GM21786 (cell line): ENCODE data around the gene MICA.
"Not testable (repeated sequence)": the region's sequence is repeated elsewhere in the genome, so short reads cannot be mapped to it uniquely, and the experiment has no call there.

Source experiments
- ATAC-seq: cut with Tn5 transposase; IDR thresholded peaks from one replicate; pipeline ENCODE4 v1.9.1; 2021; ENCODE audit not compliant: unreplicated experiment

Gene MICA

DNA sequence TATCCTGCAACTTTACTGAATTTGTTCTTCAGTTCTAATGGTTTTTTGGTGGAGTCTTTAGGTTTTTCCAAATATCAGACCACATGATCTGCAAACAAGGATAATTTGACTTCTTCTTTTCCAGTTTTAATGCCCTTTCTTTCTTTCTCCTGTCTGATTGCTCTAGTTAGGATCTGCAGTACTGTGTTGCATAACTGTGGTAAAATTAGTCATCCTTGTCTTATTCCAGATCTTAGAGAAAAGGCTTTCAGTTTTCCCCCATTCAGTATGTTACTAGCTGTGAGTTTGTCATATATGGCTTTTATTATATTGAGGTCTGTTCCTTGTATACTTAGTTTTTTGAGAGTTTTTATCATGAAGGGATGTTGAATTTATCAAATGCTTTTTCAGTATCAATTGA, 4.3 kb downstream of the MICA start:
- ATAC-seq = no peak

- no peak for ATAC-seq
These were observed 9.1 kb downstream of the MICA start for GRCh38 chr6:31412506-31412905.

DNA sequence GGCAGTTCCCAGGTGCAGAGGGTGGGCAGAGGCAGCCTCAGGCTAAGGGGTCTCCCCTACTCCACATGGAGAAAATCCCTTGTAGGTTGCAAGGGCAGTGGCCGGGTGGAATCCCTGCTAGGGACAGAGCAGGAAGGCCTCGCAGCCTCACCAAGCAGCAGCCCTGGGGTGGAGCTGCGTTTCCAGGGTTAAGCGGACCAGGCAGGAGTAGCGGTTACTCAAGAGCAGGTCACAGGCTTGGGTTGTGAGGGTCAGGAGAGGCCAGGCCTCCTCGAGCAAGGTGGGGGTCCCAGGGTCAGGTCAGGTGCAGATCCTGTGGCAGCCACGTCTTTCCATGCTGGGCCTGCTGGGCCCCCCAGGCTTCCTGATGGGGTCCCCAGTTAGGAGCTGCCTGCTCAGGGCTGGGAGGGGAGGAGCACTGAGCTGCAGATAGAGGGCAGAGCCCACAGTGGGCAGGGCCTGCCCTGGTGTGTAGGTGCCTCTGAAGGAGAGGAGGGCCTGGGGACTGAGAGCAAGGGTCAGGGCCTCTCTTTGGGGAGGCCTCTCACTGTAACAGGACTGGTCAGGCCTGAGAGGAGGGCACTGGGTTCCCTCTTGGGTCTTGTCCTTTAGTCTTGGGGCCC, 10.9 kb downstream of the MICA start:
- ATAC-seq = not testable (repeated sequence)

- ATAC-seq = no peak
These were observed 11.4 kb downstream of the MICA start for GRCh38 chr6:31414771-31415265.

- ATAC-seq = no peak
These were observed 13.1 kb downstream of the MICA start for GRCh38 chr6:31416394-31417014.

GRCh38 chr6:31418251-31418650, 14.9 kb downstream of the MICA start:
- no peak for ATAC-seq

DNA sequence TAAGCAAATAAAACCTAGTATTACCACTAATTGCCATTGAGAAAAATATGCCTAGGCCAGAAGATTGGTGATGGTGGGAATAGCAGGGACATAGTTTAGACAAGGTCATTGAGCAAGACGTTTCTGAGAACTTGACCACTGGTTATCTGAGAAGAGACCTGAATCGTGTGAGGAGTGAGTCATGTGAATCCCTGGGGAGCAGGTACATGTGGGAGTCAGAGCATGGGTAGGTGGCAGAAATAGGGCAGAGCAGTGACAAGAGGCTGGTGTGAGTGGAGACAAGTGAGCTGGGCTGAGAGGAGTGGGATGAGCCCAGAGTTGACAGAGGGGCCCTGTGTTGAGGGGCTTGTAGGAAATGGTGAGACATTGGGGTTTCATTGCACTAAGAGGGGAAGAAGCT, 16.4 kb downstream of the MICA start:
- ATAC-seq = no peak

- no peak for ATAC-seq
These were observed 17.2 kb downstream of the MICA start for GRCh38 chr6:31420546-31420945.

GRCh38 chr6:31422587-31422986, 19.2 kb downstream of the MICA start:
- no peak for ATAC-seq

DNA sequence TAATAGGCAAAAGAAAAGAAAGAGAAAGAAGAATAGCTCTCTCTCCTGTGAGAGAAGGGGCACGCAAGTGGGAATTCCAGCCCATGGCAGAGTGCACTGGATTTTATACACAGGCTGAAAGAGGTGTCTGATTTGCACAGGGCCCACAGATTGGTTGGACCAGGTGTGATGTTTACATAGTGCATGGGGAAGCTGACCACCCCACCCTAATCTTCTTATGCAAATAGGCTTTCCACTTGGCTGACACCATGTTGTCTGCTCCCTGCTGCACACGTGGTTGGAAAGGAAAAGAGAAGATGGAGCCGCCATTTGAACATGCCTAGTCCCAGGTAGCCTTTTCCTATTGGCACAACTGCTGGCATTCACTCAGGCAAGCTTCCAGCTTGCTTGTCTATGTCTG, 20.2 kb downstream of the MICA start:
- ATAC-seq = no peak

GRCh38 chr6:31426395-31427354, 23.3 kb downstream of the MICA start:
- ATAC-seq = no peak

DNA sequence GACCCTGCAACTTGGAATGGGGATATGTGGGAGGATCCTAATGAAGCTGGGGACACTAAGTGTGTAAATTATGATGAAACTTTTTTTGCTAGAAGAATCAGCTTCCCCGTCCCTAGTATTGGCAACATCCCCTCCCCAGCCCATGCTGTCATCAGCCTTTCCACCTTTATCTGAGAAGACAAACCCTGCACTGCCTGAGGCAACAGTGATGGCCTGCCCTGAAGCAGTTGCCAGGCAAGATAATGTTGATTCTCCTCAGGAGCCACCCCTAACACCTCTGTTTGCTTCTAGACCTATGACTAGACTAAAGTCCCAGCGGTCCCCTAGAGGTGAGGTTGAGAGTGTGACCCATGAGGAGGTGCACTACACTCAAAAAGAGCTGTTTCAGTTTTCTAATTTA, 27.1 kb downstream of the MICA start:
- no peak for ATAC-seq

- ATAC-seq = not testable (repeated sequence)
These were observed 31.7 kb downstream of the MICA start for GRCh38 chr6:31435051-31435450.

GRCh38 chr6:31438222-31438621, 34.8 kb downstream of the MICA start:
- no peak for ATAC-seq

DNA sequence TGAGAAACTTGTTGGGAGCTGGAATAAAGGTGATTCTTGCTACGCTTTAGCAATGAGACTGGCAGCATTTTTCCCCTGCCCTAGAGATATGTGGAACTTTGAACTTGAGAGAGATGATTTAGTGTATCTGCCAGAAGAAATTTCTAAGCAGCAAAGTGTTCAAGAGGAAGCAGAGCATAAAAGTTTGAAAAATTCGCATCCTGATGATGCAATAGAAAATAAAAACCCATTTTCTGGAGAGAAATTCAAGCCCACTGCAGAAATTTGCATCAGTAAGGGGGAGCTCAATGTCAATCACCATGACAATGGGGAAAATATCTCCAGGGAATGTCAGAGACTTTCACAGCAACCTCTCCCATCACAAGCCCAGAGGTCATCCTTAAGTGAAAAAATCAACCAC, 35.3 kb downstream of the MICA start:
- no peak for ATAC-seq

DNA sequence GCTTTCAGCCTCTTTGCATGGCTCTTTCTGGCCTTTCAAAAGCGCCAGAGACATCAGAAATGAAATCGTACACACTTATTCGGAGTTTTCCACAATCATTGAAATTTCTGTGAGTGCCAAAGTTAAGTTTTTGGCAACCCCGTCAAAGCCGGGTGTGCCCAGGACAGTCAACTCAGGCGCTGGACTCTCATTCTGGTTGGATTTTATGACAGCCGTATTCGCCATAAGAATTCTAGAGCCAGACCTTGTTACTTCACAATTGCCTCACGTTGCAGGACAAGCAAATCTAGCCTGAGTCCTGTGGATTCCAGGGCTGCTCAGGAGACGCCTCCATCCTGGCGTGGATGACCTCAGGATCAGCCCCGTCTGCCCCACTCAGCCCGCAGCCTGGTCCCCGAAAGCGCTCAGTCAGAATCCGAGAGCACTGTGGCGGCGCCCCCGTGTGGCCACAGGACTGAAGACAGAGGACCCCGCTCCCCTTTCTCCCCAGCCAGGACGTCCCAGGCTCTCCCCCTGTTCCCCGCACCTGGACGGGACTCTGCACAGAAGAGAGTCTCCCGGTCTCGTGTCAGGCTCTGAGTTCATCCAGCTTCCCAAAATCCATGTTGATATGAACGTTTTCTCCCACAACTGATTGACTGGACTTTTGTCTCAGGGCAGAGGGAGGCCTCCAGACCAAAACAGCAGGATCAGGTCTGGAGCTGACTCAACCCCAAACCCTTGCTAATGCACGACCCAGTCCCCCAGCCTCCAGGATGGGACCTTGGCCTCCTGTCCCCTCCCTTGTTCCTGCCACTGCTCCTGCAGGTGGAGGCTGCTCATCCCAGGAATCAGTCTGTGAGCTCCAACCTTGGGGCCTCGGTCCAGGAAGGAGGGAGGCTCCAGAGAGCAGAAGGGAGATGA, 38.2 kb downstream of the MICA start:
- ATAC-seq = no peak

DNA sequence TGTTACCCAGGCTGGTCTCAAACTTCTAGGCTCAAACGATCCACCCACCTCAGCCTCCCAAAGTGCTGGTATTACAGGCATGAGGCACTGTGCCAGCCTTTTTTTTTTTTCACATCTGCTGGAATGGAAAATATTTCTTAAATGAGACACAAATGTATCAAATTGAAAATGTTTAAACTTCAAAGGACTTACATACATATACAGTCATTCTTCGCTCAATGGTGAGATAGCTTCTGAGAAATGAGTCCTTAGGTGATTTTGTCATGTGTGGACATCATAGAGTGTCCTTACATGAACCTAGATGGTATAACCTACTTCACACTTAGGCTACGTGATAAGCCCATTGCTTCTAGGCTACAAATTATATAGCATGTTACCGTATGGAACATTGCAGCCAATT, 43.1 kb downstream of the MICA start:
- ATAC-seq = no peak

- not testable (repeated sequence) for ATAC-seq
These were observed 43.8 kb downstream of the MICA start for GRCh38 chr6:31446999-31447789.

DNA sequence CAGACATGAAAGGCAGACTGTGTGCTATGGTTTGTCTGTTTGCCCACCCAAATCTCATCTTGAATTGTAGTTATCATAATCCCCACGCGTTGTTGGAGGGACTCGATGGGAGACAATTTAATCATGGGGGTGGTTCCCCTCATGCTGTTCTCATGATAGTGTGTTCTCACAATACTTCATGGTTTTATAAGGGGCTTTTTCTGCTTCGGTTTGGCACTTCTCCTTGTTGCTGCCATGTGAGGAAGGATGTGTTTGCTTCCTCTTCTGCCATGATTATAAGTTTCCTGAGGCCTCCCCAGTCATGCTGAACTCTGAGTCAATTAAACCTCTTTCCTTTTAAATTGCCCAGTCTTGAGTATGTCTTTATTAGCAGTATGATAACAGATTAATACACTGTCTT, 47.4 kb downstream of the MICA start:
- no peak for ATAC-seq

DNA sequence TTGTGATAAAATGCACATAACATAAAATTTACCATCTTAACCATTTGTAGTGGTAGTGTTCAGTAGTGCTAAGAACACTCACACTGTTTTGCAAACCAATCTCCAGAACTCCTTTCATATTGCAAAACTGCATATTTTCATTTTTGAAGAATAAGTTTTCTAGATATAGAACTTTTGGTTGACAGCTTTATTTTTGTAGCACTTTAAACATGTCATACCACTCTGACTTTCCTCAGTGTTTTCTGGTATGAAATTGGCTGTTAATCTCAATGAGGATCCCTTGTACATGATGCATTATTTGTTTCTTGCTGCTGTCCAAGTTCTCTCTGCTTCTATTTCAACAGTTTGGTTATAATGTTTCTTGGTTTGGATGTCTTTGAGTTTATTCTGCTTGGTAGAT, 49.5 kb downstream of the MICA start:
- no peak for ATAC-seq
